HEK293T (cell line): Measurements from ENCODE around the gene OPCML.

Experiments used
- CTCF ChIA-PET: fragments of 350-600 bp; formaldehyde crosslinking; extraction: SDS; loops from one replicate; lab custom pipeline; 2021; ENCODE audit warnings: antibody characterized with exemption, inconsistent platforms; lab: Yijun Ruan, JAX
- POLR2A ChIA-PET: fragments of 350-600 bp; formaldehyde crosslinking; extraction: SDS; loops from one replicate; lab custom pipeline; 2020; ENCODE audit warnings: antibody characterized with exemption, inconsistent platforms; lab: Yijun Ruan, JAX
- DNase-seq: peaks from one replicate; pipeline ENCODE4 v3.0.0; 2012; ENCODE audit warnings: mixed read lengths; ENCODE audit errors: extremely low spot score
- ARNT ChIP-seq: fragments of 450-650 bp; IDR thresholded peaks from 2 replicates; pipeline ENCODE4 v1.6.1; 2017; ENCODE audit warnings: mild to moderate bottlenecking
- BHLHE40 ChIP-seq: fragments of 450-650 bp; IDR thresholded peaks from 2 replicates; pipeline ENCODE4 v1.6.1; 2016; ENCODE audit warnings: mild to moderate bottlenecking, moderate library complexity, borderline replicate concordance
- CTBP1 ChIP-seq: fragments of 450-650 bp; IDR thresholded peaks from 2 replicates; pipeline ENCODE4 v1.6.1; 2016; ENCODE audit warnings: borderline replicate concordance
- ELF4 ChIP-seq: fragments of 450-650 bp; IDR thresholded peaks from 2 replicates; pipeline ENCODE4 v1.6.1; 2017; ENCODE audit warnings: antibody characterized with exemption
- FOXA1 ChIP-seq: fragments of 450-650 bp; IDR thresholded peaks from 2 replicates; pipeline ENCODE4 v1.6.1; 2016; ENCODE audit warnings: mild to moderate bottlenecking
- FOXK2 ChIP-seq: fragments of 450-650 bp; IDR thresholded peaks from 2 replicates; pipeline ENCODE4 v1.6.1; 2016; ENCODE audit warnings: mild to moderate bottlenecking
- FOXM1 ChIP-seq: fragments of 450-650 bp; IDR thresholded peaks from 2 replicates; pipeline ENCODE4 v1.6.1; 2017; ENCODE audit warnings: mild to moderate bottlenecking, borderline replicate concordance
- HDGF ChIP-seq: fragments of 450-650 bp; IDR thresholded peaks from 2 replicates; pipeline ENCODE4 v1.6.1; 2017; ENCODE audit warnings: antibody characterized with exemption, borderline replicate concordance
- L3MBTL2 ChIP-seq: fragments of 450-650 bp; conservative IDR thresholded peaks from 2 replicates; pipeline ENCODE4 v1.6.1; 2016; ENCODE audit warnings: mild to moderate bottlenecking
- LEF1 ChIP-seq: fragments of 450-650 bp; IDR thresholded peaks from 2 replicates; pipeline ENCODE4 v1.6.1; 2017; ENCODE audit warnings: mild to moderate bottlenecking, borderline replicate concordance
- NFRKB ChIP-seq: fragments of 450-650 bp; IDR thresholded peaks from 2 replicates; pipeline ENCODE4 v1.6.1; 2016; ENCODE audit warnings: mild to moderate bottlenecking, moderate library complexity
- PKNOX1 ChIP-seq: fragments of 450-650 bp; IDR thresholded peaks from 2 replicates; pipeline ENCODE4 v1.6.1; 2016
- SP1 ChIP-seq: fragments of 450-650 bp; IDR thresholded peaks from 2 replicates; pipeline ENCODE4 v1.6.1; 2017
- SUZ12 ChIP-seq: fragments of 450-650 bp; IDR thresholded peaks from 2 replicates; pipeline ENCODE4 v1.6.1; 2016; ENCODE audit warnings: mild to moderate bottlenecking
- TARDBP ChIP-seq: fragments of 450-650 bp; IDR thresholded peaks from 2 replicates; pipeline ENCODE4 v1.6.1; 2016
- ZNF384 ChIP-seq: fragments of 450-650 bp; IDR thresholded peaks from 2 replicates; pipeline ENCODE4 v1.6.1; 2016

OPCML gene

GRCh38 chr11:132864811-132865576 is 667.3 kb downstream of the OPCML start:
- CTCF ChIA-PET, result no interaction called here
- TF ChIP-seq FOXA1 (no peak), TARDBP (no peak), FOXK2 (no peak), ARNT (no peak), L3MBTL2 (no peak), LEF1 (no peak), SP1 (no peak), NFRKB (no peak), SUZ12 (no peak), FOXM1 (no peak), BHLHE40 (no peak), ZNF384 (no peak), HDGF (no peak), PKNOX1 (no peak), CTBP1 (no peak), ELF4 (no peak)
- POLR2A ChIA-PET, result no interaction called here
- no peak for DNase-seq

GRCh38 chr11:132862933-132863332 is 669.4 kb downstream of the OPCML start:
- POLR2A ChIA-PET, result no interaction called here
- no peak for DNase-seq
- CTCF ChIA-PET, result no interaction called here
- no peak for TF ChIP-seq FOXA1
- no peak for TF ChIP-seq PKNOX1
- TF ChIP-seq NFRKB, result no peak
- TF ChIP-seq ELF4, result no peak
- no peak for TF ChIP-seq SP1
- TF ChIP-seq FOXK2, result no peak
- TF ChIP-seq SUZ12, result no peak
- no peak for TF ChIP-seq HDGF
- no peak for TF ChIP-seq TARDBP
- TF ChIP-seq L3MBTL2, result no peak
- no peak for TF ChIP-seq ARNT
- no peak for TF ChIP-seq LEF1
- TF ChIP-seq BHLHE40, result no peak
- TF ChIP-seq ZNF384, result no peak
- TF ChIP-seq CTBP1, result no peak
- TF ChIP-seq FOXM1, result no peak

- ChIA-PET CTCF (interaction anchor here (0.5 kb wide), 1 partner anchor 58 kb away, joined by 3 read pairs; no protein-coding TSS in a partner anchor), POLR2A (no interaction called here)
- no peak for DNase-seq
- no peak for TF ChIP-seq CTBP1
- TF ChIP-seq TARDBP, result no peak
- TF ChIP-seq ARNT, result no peak
Measured at GRCh38 chr11:132862137-132862536, 670.2 kb downstream of the OPCML start.

DNA sequence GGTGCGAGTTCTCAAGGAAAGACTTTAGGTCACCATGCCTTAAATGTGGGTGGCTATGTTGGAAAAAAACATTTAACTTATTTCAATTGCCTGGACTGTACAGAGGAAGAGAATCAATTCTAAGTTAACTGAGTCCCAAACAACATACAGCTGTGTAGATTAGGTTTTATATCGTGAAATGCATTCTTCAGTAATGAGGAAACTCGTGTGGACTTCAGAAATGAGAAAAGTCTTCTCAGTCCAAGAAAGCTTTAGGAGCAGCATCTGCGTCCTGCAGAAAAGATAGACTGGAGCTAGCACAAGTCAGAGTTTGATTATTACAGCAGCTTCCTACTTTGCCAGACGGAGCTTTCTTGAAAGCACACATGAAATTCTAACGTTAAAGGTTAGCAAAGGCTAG is 673.0 kb downstream of the OPCML start:
- POLR2A ChIA-PET, result no interaction called here
- TF ChIP-seq ELF4, result no peak
- CTCF ChIA-PET, result no interaction called here

GRCh38 chr11:132858223-132858622 is 674.1 kb downstream of the OPCML start:
- TF ChIP-seq HDGF, result no peak
- TF ChIP-seq NFRKB, result no peak
- no peak for TF ChIP-seq SUZ12
- TF ChIP-seq CTBP1, result no peak
- TF ChIP-seq LEF1, result no peak
- no peak for TF ChIP-seq ARNT
- no peak for TF ChIP-seq BHLHE40
- TF ChIP-seq L3MBTL2, result no peak
- TF ChIP-seq SP1, result no peak
- TF ChIP-seq FOXA1, result no peak
- no peak for TF ChIP-seq FOXM1
- TF ChIP-seq TARDBP, result no peak
- TF ChIP-seq ELF4, result no peak
- TF ChIP-seq PKNOX1, result no peak
- TF ChIP-seq ZNF384, result no peak
- no peak for TF ChIP-seq FOXK2
- peak; percentile 10 for DNase-seq
- ChIA-PET POLR2A (no interaction called here), CTCF (no interaction called here)

More for the DNA sequence above, 673.0 kb downstream of the OPCML start:
- no peak for DNase-seq

DNA sequence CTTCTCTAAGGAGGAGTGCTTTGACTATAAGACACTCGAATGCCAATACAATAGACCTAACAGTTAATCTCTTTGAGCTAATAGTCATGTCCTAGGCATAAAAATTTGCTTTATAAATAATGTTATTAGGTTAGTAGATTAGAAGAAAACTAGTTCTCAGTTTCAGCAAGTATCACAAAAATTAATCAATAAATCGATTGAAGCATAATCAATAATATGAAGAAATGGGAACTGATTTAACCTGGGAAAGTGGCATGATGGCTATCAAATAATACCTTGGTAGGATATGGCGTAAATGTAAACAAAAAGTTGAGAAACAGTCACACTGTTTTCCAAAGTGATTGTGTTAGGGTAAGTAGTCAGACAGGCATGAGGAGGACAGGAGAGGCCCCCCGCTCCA is 676.3 kb downstream of the OPCML start:
- ChIA-PET POLR2A (no interaction called here), CTCF (no interaction called here)
- TF ChIP-seq ARNT, result no peak
- no peak for TF ChIP-seq TARDBP
- TF ChIP-seq PKNOX1, result no peak
- no peak for TF ChIP-seq SUZ12
- no peak for TF ChIP-seq L3MBTL2
- no peak for TF ChIP-seq LEF1
- TF ChIP-seq FOXM1, result no peak
- no peak for TF ChIP-seq BHLHE40
- no peak for TF ChIP-seq CTBP1
- no peak for TF ChIP-seq ELF4
- no peak for TF ChIP-seq NFRKB
- no peak for TF ChIP-seq HDGF
- TF ChIP-seq FOXK2, result no peak
- TF ChIP-seq SP1, result no peak
- no peak for TF ChIP-seq ZNF384
- TF ChIP-seq FOXA1, result no peak
- no peak for DNase-seq
